Esophagus squamous epithelium (tissue), 5 donors: ENCODE data around the gene CLDN15. TPM values are rescaled to one million over a fixed set of nuclear protein-coding genes. Genes with fewer than 3 reads are reported as not detected.

Source experiments
- DNase-seq: peaks from one replicate; lab custom pipeline; 2025; lab: John Stamatoyannopoulos, UW
- H3K27ac ChIP-seq, 4 donors: fragments of 200-600 bp; sonication (generic); one replicate each; pipeline ENCODE4 v1.5.1; 2016 to 2019; ENCODE audit warnings: mild to moderate bottlenecking in 1 of 4
- H3K27me3 ChIP-seq, 4 donors: fragments of 200-600 bp; sonication (generic); 1 replicate in 3 of 4; 2 replicates in 1 of 4; pipeline versions ENCODE4 v1.5.1 to v1.6.0; 2017 to 2021; ENCODE audit warnings: antibody characterized with exemption in 1 of 4
- H3K36me3 ChIP-seq, 3 donors: fragments of 200-600 bp; sonication (generic); one replicate each; pipeline ENCODE4 v1.5.1; 2016 to 2019
- H3K4me1 ChIP-seq, 3 donors: fragments of 200-600 bp; sonication (generic); one replicate each; pipeline ENCODE4 v1.5.1; 2017 to 2019
- H3K4me3 ChIP-seq, 4 donors: fragments of 200-600 bp; sonication (generic); 1 replicate in 3 of 4; 2 replicates in 1 of 4; pipeline ENCODE4 v1.5.1; 2016 to 2019; ENCODE audit warnings: mild to moderate bottlenecking in 2 of 4, moderate library complexity in 1 of 4
- H3K9me3 ChIP-seq, 3 donors: fragments of 200-600 bp; sonication (generic); one replicate each; pipeline ENCODE4 v1.5.1; 2016 to 2019
- CTCF ChIP-seq, 6 experiments: fragments of 450-650 bp in 4 of 6; fragments of 200-600 bp in 2 of 6; sonication (generic) in 2 of 6; IDR thresholded peaks; one replicate each; pipeline ENCODE4 v1.5.1; 2016 to 2019; ENCODE audit warnings: antibody characterized with exemption in 6 of 6, mild to moderate bottlenecking in 4 of 6, moderate library complexity in 4 of 6
- POLR2A ChIP-seq, 4 donors: fragments of 450-650 bp; IDR thresholded peaks; one replicate each; pipeline ENCODE4 v1.6.1; 2017; ENCODE audit warnings: antibody characterized with exemption in 4 of 4, mild to moderate bottlenecking in 4 of 4, moderate library complexity in 3 of 4
- WGBS, 2 donors: methylation state at CpG; one replicate each; pipeline ENCODE4 v1.1.5; 2018; 5-methylcytosine and 5-hydroxymethylcytosine counted together
- intact Hi-C: fragments of 100-400 bp; cut with DNase I; formaldehyde crosslinking; loops from one replicate; pipeline ENCODE4 v1.15.0; 2022
- total RNA-seq, 4 donors: library from RNA; depleted of rRNA; stranded (reverse); fragments of >200 nt; gene quantifications; one replicate each; pipeline ENCODE4 v1.1.0, GENCODE V29; 2016
- donor health status: DM: yes; HTN: yes; CAD: no.

The CLDN15 gene
- total RNA-seq, 4 donors from 2014 or later: 3.1 to 6.7 (median 4.2) TPM

GRCh38 chr7:101235522-101235921 is 2.1 kb downstream of the CLDN15 start:
- no peak for DNase-seq
- TF ChIP-seq CTCF (IDR thresholded peaks at IDR 0.05) (no peak), POLR2A (IDR thresholded peaks at IDR 0.05) (no peak)
- Histone ChIP-seq H3K27me3 (no peaks in the 10 kb centered on the region), H3K4me1 (peaks cover 7 to 79% (median 23%) of the 10 kb centered on the region in 3 donors), H3K27ac (no peak overlapping the region), H3K4me3 (no peak overlapping the region), H3K36me3 (peaks cover 0 to 51% (median 11%) of the 10 kb centered on the region in 3 donors), H3K9me3 (no peaks in the 10 kb centered on the region)
- intact Hi-C loops: no loop called here
- 74% methylated on average over 6 of the region's 9 CpGs; no CpG with 5 or more reads in 1 of the 2 donors for WGBS, 2 donors

- H3K9me3 ChIP-seq: no peaks in the 10 kb centered on the region
- H3K27ac ChIP-seq: no peak overlapping the region
- DNase-seq: no peak
- H3K4me1 ChIP-seq: peaks cover 7 to 75% (median 19%) of the 10 kb centered on the region in 3 donors
- peak in 2 of 6 experiments; percentile 18 to 23 for TF ChIP-seq CTCF (IDR thresholded peaks at IDR 0.05)
- no peak for TF ChIP-seq POLR2A (IDR thresholded peaks at IDR 0.05)
- no peaks in the 10 kb centered on the region for H3K27me3 ChIP-seq
- WGBS, 2 donors: 69% methylated on average over 7 of the region's 11 CpGs; no CpG with 5 or more reads in 1 of the 2 donors
- peaks cover 0 to 47% (median 9%) of the 10 kb centered on the region in 3 donors for H3K36me3 ChIP-seq
- no peak overlapping the region for H3K4me3 ChIP-seq
- intact Hi-C loops: no loop called here
Measured at GRCh38 chr7:101235050-101235449, 2.6 kb downstream of the CLDN15 start.

- 79 to 94% methylated on average over 3 of the region's 5 CpGs for WGBS, 2 donors
- intact Hi-C loops: no loop called here
- H3K27ac ChIP-seq: no peak overlapping the region
Measured at GRCh38 chr7:101234636-101235035, 3.0 kb downstream of the CLDN15 start.

GRCh38 chr7:101233907-101234547 is 3.6 kb downstream of the CLDN15 start:
- Histone ChIP-seq H3K4me3 (no peak overlapping the region), H3K27me3 (no peaks in the 10 kb centered on the region), H3K27ac (no peak overlapping the region), H3K4me1 (peaks cover 7 to 64% (median 17%) of the 10 kb centered on the region in 3 donors), H3K36me3 (peaks cover 0 to 47% (median 0%) of the 10 kb centered on the region in 3 donors), H3K9me3 (no peaks in the 10 kb centered on the region)
- WGBS, 2 donors: 75 to 88% methylated on average over 2 to 8 of the region's 21 CpGs
- no peak for DNase-seq
- TF ChIP-seq POLR2A (IDR thresholded peaks at IDR 0.05) (no peak), CTCF (IDR thresholded peaks at IDR 0.05) (no peak)
- intact Hi-C loops: no loop called here

More at GRCh38 chr7:101234636-101235035, 3.0 kb downstream of the CLDN15 start:
- H3K9me3 ChIP-seq: no peaks in the 10 kb centered on the region
- no peaks in the 10 kb centered on the region for H3K27me3 ChIP-seq
- no peak for DNase-seq
- peaks cover 0 to 47% (median 4%) of the 10 kb centered on the region in 3 donors for H3K36me3 ChIP-seq
- TF ChIP-seq POLR2A (IDR thresholded peaks at IDR 0.05): no peak
- no peak for TF ChIP-seq CTCF (IDR thresholded peaks at IDR 0.05)
- no peak overlapping the region for H3K4me3 ChIP-seq
- peaks cover 7 to 71% (median 17%) of the 10 kb centered on the region in 3 donors for H3K4me1 ChIP-seq

GRCh38 chr7:101232141-101232850 is 5.3 kb downstream of the CLDN15 start:
- Histone ChIP-seq H3K27me3 (no peaks in the 10 kb centered on the region), H3K9me3 (no peaks in the 10 kb centered on the region), H3K4me1 (peaks cover 7 to 47% (median 15%) of the 10 kb centered on the region in 3 donors), H3K27ac (peak overlapping the region; percentile 62 to 81 (median 70)), H3K4me3 (peak overlapping the region; percentile 28 to 63 (median 46)), H3K36me3 (peaks cover 0 to 46% (median 4%) of the 10 kb centered on the region in 3 donors)
- intact Hi-C loops: no loop called here
- no peak for TF ChIP-seq CTCF (IDR thresholded peaks at IDR 0.05)
- peak in 1 of 4 donors; percentile 23 for TF ChIP-seq POLR2A (IDR thresholded peaks at IDR 0.05)
- WGBS, 2 donors: 17% methylated on average over 6 of the region's 52 CpGs; no CpG with 5 or more reads in 1 of the 2 donors
- DNase-seq: no peak
